HG03439 (cell line): ENCODE data around the gene PFKFB4.

Experiments used
- ATAC-seq: cut with Tn5 transposase; IDR thresholded peaks from one replicate; pipeline ENCODE4 v1.9.1; 2021; ENCODE audit warnings: mild to moderate bottlenecking, moderate library complexity; ENCODE audit not compliant: unreplicated experiment

The PFKFB4 gene

DNA sequence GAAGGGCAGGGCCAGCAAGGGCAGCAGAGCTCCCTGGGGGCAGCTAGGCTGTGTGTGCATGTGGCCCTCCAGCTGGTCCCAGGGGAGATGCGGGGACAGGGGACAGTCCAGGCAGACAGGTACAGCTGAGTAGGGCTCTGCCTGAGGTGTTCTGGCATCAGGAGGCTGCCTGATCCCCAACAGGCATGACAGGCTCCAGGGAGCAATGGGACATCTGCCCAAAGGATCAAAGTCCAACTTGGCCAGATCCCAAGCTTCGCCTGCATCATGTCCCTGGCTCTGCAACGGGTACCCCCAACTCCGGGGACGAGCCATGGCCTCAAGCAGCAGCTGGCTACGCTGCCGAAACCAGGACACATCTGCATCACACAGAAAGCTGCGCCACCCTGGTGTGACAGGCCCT, 88.3 kb downstream of the PFKFB4 start:
- ATAC-seq: no peak
